ENCODE results near the gene DRAXIN. TPM values are rescaled to one million over a fixed set of nuclear protein-coding genes. Genes with fewer than 3 reads are reported as not detected.

Gene DRAXIN
- total RNA-seq, 1 experiment from 2014 or later, result 20.5 TPM

- H3K27me3 Mint-ChIP-seq (ENCODE audit: low read depth), result peaks cover 20% of the 10 kb centered on the region
- no CpG with 5 or more reads among the region's 8 CpGs for WGBS (ENCODE audit: extremely low coverage, insufficient read length, low lambda C conversion rate)
- no peaks in the 10 kb centered on the region; a peak in 1 of 5 replicates for H3K9me3 Mint-ChIP-seq
Measured at GRCh38 chr1:11645670-11646265, 45.7 kb upstream of the DRAXIN start.

More at GRCh38 chr1:11645670-11646265, 45.7 kb upstream of the DRAXIN start:
- Histone ChIP-seq H2BK5ac (ENCODE audit: insufficient read length, low read length) (no peak overlapping the region), H2BK12ac (ENCODE audit: insufficient read length, low read depth, low read length) (no peak overlapping the region), H3K4me2 (ENCODE audit: insufficient read depth, insufficient read length, low read length) (no peak overlapping the region), H3K27ac (ENCODE audit: insufficient read length, low read depth, low read length) (no peak overlapping the region), H3K9me3 (ENCODE audit: control insufficient read depth, low read depth, low read length) (no peaks in the 10 kb centered on the region), H2BK120ac (ENCODE audit: low read depth, low read length, poor library complexity, severe bottlenecking) (no peak overlapping the region), H3K79me2 (ENCODE audit: insufficient read depth, low read length) (no peaks in the 10 kb centered on the region), H3K4me1 (ENCODE audit: insufficient read depth, low read length) (no peaks in the 10 kb centered on the region), H2BK20ac (ENCODE audit: low read depth, low read length, poor library complexity, severe bottlenecking) (no peak overlapping the region), H3K79me1 (ENCODE audit: insufficient read depth, low read depth, low read length, poor library complexity, severe bottlenecking) (no peaks in the 10 kb centered on the region), H2AK5ac (ENCODE audit: insufficient read length, low read length) (no peak overlapping the region), H3K4ac (ENCODE audit: low read depth, low read length) (no peak overlapping the region), H3K9ac (ENCODE audit: extremely low read depth, insufficient read length, low read length) (no peak overlapping the region), H4K5ac (ENCODE audit: insufficient read length, low read depth, low read length) (no peak overlapping the region), H3K23ac (ENCODE audit: insufficient read length, low read depth, low read length) (no peak overlapping the region), H3K27me3 (ENCODE audit: insufficient read depth, low read length) (no peaks in the 10 kb centered on the region), H3K18ac (ENCODE audit: insufficient read length, low read depth, low read length) (no peak overlapping the region), H4K20me1 (ENCODE audit: control insufficient read depth, insufficient read depth, insufficient read length) (no peaks in the 10 kb centered on the region), H4K8ac (replicated peaks; ENCODE audit: insufficient read length, low read depth, low read length) (no peak overlapping the region), H3K14ac (ENCODE audit: insufficient read depth, low read length) (no peak overlapping the region), H2BK15ac (ENCODE audit: low read depth, low read length) (no peak overlapping the region), H3K23me2 (ENCODE audit: insufficient read length, low read depth, low read length, poor library complexity, severe bottlenecking) (no peaks in the 10 kb centered on the region), H2AFZ (ENCODE audit: low read length) (no peak overlapping the region), H3T11ph (ENCODE audit: low read length) (no peak overlapping the region), H3K56ac (ENCODE audit: insufficient read length, low read depth, low read length) (no peak overlapping the region), H4K91ac (ENCODE audit: insufficient read length, low read depth, low read length) (no peak overlapping the region)
- Mint-ChIP-seq H3K4me1 (peaks cover 6 to 12% of the 10 kb centered on the region in 2 experiments), H3K4me3 (no peak overlapping the region), H3K27ac (no peak overlapping the region), H3K36me3 (ENCODE audit: insufficient read depth in 1 of 3, low read depth in 3 of 3) (no peaks in the 10 kb centered on the region)
- peak; percentile 84 for DNase-seq
- peak; percentile 90 for TF ChIP-seq CTCF (conservative IDR thresholded peaks at IDR 0.05)

Data from H9 (cell line).